GM18520 (cell line): ENCODE data around the gene ALOX12B.
"Not testable (repeated sequence)": the region's sequence is repeated elsewhere in the genome, so short reads cannot be mapped to it uniquely, and the experiment has no call there.

ENCODE experiments used
- ATAC-seq: cut with Tn5 transposase; IDR thresholded peaks from one replicate; pipeline ENCODE4 v1.9.1; 2021; ENCODE audit not compliant: unreplicated experiment

ALOX12B gene

DNA sequence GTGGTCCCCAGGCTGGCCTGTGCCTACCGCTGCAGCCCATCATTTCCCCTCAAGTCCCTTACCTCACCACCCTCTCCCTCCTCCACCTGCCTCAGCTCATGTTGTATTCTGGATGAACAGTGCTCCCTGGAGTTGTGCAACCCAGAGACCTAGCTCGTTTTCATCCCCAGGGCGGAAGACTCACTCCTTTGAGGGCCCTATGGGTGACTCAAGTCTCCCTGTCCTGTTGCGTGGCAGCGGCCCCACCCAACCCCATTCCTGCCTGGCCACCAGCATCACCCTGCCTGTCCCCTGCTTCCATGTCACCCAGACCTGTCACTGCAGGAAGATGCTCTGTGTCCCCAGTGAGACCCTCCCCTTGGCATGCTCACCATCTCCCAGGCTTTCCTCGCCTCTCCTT lies 3.3 kb downstream of the ALOX12B start:
- ATAC-seq, result no peak

DNA sequence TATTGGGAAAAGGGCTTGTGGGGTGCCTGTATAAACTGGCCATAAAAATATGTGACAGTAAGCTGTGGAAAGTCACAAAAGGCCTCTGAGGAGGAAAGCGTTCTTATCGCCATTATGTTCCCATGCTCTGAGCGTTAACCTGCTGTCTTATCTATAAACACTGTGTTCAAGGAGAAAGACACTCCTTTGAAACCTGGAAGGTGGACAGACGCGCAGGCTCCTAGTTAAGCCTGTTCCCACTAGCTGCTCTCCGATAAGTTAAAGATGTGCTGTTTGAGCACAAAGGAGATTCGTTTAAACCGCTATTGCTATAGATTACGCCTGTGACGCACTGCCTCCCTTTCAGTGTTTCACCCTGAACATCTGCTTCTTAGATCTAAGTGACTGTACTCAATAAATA lies 5.2 kb downstream of the ALOX12B start:
- no peak for ATAC-seq

DNA sequence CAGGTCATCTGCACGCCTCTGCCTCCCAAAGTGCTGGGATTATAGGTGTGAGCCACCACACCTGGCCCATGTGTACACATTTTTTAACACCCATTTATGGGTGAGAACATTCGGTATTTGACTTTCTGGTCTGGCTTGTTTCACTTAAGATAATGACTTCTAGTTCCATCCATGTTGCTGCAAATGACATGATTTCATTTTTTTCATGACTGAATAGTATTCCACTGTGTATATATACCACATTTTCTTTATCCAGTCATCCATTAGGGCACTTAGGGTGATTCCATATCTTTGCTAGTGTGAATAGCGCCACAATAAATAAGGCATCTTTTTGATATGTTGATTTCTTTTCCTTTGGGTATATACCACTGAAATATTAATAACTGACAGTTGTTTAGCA lies 5.6 kb downstream of the ALOX12B start:
- no peak for ATAC-seq

DNA sequence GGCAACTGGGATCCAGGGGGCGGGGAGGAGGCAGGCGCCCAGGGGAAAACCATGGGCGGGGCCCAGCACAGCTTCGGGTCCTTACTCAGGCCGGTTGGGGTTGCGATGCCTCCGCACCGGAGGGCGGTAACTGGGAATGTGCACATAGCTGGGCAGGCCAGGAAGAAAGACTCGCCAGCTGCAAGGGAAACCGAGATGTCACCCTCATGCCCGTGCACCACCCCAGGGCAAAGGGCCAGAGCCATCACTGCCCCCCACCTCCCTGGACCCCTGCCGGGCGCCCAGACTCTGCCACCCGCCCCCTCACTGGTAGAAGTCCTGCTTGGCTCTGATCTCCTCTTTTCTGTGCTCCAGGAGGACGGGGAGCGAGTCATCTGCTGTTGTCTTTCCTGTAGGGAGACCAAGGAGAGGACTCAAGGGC lies 6.7 kb downstream of the ALOX12B start:
- ATAC-seq, result no peak

DNA sequence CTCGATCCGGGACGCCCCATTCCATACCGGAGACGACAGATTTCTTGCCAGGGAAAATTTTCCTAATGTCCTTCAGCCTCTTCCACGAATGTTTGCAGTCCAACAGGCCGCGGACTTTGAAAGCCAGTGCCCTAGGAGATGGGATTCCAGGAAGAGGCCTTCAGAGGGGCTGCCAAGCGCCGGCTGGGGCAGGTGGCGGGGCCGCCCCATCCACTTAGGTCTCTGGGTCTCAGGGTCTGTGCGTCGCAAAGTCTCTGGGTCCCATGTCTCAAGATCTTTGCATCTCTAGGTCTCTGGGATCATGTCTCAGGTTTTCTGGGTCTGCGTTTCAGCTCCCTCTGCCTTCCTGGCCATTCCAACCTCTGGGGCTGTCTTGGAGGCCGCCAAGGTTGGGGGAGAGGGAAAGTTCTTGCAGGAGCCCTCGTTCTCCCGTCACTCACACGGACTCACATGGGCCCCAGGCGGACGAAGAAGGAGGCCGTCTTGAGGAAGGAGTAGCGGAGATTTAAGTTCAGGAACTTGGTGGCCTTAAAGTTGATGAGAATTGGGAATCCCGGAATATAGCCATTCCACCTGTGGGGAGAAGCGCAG lies 7.2 kb downstream of the ALOX12B start:
- ATAC-seq, result no peak

DNA sequence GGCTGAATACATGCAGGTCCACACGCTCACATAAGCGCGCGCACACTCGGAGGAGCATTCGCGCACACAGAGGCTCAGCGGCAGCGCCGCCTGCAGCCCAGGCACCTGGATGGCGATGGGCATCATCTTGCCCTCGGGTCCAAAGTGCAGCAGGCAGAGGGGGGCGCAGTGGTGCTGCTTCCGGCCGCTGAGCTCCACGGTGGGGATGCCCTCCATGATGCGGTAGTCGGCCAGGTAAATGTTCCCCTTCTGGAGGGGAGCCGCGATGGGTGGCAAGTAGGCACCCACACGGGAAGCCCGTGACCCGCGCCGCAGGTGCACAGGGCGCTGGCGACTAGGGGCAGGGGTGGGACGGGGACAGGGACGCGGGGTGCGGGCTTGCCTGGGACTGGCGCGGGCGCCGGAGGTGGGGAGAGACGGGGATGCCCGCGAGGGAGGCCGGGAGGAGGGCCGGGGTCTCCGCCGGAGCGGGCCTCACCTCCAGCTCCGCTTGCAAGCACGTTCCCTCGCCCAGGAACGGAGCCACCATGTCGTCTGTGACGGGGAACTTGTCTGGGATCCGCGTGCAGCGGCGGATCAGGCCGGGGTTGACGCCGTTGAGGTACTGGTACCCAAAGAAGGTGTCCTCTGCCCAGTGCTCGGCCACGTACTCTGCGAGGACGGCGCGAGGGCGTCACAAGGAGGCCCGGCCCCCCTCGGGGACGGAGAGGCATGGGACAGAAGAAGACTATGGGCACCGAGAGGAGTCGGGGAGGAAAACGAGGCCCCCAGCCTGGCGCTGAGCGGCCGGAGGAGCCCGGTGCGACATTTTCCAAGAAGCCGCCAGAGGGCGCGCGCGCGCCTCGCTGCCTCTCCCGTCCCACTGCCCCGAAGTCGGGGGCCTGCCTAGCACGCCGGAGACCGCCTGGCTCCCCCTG lies 8.0 kb downstream of the ALOX12B start:
- ATAC-seq, result no peak

DNA sequence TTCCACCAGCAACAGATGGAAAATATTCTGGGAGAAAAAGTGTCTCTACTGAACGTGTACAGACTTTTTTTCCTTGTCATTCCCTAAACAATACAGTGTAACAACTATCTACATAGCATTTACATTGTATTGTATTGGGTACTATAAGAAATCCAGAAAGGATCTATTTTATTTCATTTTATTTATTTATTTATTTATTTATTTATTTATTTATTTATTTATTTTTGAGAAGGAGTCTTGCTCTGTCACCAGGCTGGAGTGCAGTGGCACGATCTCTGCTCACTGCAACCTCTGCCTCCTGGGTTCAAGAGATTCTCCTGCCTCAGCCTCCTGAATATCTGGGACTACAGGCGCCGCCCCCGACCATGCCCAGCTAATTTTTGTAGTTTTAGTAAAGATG lies 9.6 kb downstream of the ALOX12B start:
- ATAC-seq, result not testable (repeated sequence)

DNA sequence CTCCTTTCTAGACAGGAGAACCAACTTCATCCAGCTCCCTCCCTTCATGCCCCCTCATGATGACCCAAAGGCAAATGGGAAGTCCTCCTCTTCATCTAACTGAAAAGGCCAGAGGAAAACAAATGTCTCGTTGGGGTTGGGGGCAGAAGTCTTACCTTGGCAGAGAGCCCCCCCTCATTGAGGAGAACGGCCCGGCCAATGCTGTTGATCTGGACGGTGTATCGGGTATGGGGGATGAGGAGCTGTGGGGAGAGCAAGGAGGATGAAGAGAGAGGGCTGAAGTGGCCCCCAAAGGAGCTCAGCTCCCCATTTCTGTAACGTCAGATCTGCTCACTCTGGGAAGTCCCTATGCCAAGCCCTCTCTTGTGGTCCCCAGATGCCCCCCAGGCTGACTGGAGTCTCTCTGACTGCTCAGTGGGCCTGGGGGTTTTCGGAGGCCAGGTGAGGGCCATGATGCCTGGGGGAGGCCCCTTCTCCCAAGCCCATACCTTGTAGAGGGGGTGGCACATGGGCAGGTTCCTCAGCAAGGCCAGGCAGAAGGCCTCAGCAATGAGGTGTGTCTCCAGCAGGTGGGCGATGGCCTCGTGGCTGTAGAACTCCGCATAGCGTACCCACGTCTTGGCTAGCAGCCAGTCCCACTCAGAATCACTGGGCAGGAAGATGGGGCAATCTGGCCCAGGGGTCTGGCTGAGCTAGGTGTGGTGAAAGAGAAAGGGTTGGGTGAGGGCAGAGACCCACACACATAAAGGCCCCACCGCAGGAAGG lies 10.8 kb downstream of the ALOX12B start:
- no peak for ATAC-seq

DNA sequence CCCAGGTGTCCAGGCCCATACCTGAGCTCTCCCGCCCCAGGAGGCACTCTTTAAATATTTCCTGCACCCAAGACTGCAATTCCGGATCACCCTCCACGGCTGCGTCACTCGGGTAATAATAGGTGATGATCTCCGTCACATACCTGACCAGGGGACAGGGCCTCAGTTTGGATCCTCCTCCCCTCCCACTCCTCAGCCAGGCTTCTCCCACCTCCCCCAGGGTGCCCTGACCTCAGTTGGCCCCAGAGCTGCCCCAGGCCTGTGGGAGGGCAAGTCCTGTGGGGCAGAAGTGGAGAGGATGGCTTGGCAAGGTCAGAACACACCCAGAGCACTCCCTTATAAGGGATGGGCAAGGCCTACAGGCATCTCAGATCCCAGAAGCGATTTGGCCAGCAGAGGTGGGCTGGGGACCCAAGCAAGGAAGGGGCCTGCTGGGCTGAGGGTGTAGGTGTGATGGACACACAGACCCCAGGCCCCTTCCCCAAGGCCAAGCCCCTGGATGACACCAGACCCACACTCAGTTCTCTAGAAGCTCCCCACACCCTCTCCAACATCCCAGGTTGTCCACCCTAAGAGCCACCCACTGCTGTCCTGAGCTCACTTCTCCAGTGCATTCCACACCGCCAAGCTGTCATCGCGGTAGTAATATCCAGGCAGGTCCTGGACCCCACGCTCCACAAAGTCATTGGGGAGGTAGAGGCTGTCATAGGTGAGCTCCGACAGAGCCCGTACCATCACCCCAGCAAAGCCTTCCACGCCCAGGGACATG lies 11.8 kb downstream of the ALOX12B start:
- ATAC-seq, result no peak

DNA sequence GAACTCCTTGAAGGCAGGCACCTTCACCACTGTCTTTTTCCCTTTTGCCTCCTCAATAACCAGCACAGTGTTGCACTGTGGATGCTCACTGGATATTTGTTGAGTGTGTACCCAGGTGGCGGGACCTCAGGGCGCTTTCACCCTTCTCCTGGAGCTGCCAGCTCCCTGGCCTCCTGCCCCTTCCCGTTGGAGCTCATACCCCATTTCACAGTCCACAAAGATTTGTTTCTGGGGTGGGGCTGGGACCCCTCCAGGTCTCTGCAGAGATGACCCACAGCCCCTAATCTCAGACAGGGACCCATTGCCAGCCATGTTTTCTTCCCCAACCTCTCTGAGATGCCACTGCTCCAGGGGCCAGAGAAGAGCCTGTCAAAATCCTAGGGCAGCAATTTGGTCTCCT lies 12.4 kb downstream of the ALOX12B start:
- no peak for ATAC-seq

DNA sequence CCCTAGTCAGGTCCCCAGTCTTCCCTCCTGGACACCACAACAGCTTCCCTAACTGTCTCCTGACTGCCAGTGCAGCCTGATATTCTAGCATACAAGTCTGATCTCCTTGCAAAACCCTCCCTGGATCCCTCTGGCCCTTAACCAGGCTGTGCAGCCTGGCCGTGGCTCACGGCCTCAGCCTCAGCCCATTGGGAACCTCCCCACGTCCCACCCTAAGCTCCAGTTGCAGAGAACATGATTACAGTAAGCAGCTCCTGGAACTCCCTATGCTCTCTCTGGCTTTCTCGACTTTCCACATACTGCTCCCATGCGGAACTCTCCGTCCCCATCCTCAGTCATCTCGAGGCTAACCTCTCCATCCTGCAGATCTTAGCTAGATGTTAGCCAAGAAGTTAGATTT lies 13.0 kb downstream of the ALOX12B start:
- ATAC-seq, result no peak

DNA sequence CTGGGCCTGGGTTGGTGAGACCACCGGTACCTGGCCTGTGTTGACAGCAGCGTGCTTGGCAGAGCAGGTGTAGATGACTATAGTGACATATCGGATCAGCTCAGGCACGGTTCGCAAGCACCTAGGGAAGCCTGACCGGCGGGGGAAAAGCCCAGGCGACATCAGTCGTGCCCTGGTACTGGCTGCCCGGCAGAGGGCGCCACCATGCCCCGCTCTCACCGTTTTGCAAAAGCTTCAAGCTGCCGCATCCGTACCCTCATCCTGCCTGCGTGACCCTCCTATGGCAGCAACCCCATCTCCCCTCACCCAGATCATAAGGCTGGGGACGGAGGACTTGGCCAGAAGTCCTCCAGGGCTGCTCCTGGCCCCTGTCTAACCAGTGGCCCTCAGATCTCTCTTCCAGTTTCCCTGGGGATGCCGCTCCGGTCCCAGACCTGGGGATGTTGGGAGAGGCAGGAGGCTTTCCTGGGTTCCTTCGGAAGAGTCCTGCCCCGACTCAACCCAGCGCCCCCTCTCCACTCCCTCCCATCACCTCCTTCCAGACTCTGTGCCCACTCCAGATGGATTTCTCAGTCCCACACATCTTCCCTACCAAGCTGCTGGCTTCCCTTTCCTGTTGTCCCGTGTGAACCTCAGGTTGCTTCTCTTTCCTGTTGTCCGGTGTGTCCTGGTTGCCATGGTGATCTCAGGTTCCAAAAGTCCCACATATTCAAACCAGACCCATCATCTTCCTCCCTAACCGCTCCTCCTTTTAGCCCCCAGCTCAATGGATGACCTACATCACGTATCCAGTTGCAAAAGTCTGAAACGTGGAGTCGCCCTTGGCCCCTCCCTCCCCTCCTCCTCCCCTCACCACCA lies 13.7 kb downstream of the ALOX12B start:
- ATAC-seq, result no peak

DNA sequence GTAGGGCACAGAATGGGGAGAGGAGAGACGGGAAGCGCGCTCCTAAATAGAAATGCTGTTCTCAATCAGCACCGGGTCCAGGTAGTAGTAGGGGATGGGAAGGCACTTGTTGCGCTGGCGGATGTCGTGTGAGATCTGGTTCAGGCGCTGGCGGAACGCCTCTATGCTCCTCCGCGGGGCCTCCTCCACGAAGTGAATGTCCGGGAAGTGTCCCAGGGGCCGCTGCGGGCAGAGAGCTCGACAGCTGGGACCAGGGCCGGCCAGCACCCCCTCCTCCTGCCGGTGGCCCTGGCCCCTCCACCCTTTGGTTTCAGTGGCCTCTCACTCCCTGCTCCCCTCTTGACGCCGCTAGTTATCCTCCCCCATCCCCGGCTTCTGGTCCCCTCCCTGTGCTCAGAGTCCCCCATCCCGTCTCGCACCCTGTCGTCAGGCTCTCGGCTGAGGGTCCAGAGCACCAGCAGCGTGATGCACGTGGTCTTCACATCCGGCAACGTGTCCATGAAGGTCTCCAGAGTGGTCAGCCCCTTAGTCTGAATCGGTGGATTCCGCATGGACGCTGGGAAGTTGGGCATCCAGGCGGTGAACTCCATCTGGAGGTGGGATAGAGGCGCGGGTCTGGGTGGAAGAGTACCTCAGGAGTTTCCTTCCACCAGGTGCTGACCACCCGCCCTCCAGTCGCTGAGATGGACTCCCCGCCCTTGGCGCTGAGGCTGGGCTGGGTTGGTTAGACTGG lies 14.6 kb downstream of the ALOX12B start:
- ATAC-seq, result no peak

DNA sequence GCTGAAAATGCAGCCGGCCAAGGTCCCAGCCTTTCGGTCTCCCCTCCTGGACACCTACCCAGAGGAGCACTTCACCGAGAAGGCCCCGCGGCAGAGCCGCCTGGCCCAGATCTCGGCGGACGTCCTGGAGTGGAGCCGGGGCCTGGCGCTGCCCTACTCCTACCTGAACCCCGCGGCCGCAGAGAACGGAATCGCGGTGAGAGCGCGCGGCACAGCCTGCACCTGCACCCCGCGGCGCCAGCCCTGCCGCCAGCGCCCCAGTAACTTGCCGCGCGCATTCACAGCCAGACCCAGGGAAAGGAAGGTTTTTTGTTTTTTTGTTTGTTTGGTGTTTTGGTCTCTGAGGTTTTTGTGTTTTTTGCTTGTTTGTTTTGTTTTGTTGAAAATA lies 15.2 kb downstream of the ALOX12B start:
- ATAC-seq, result no peak

DNA sequence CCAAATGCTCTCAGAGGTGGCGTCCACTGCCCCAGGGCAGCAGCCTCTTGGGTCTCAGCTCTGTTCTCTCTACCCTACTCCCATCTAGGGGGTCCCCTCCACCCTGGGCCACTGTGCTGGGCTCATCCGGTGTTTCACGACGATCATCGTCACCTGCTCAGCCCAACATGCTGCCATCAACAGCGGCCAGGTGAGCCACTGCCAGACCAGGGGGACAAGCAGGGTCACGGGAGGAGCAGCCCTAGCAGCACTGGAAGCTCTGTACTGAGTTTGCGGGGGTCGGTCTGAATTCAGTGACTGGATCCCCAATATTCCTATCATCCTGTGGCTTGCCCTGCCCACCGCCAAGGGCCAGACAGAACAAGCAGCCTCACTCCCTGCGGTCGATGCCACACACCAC lies 16.0 kb downstream of the ALOX12B start:
- ATAC-seq, result no peak

DNA sequence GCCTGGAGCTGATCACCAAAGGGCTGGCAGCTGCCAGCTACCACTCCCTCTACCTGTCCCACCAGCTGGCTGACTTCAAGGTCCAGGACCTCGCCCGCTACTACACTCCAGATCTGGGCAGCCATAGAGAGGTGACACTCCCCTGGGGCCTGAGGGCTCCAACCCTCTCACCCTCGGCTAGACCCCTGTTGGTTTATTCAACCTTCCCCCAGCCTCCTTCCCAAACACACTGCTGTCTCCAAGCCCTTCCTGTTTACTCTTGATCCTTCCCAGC lies 18.0 kb downstream of the ALOX12B start:
- ATAC-seq, result no peak

DNA sequence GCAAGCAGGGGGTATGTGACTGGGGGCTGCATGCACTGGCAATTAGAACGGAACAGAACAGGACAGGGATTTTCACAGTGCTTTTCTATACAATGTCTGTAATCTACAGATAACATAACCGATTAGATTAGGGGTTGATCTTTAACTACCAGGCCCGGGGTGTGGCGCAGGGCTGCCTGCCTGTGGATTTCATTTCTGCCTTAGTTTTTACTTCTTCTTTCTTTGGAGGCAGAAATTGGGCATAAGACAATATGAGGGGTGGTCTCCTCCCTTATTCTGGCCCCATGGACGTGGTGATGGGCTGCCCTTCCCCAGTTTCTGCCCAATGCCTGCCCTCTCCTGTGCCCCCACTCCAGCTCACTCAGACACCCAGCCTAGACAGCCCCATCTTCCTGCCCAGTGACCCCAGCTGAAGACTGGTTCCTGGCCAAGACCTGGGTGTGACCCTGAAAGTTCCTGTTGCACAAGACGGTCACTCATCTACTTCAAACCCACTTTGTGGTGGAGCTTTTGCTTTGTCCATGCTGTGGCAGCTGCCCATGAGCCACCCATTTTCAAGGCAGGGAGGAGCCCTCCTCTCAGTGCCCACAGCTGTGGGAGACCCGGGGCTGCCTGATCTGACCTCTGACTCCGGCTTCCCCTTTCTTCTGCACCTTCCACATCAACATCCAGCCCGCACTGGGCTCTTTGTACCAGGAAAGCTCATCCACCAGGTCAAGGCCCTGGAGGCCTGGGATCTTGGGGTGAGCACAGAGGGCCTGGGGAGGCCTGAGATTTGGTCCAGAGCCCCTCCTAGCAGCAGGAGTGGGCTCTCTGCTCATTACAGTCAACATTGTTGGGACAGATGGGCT lies 18.6 kb downstream of the ALOX12B start:
- ATAC-seq, result no peak

DNA sequence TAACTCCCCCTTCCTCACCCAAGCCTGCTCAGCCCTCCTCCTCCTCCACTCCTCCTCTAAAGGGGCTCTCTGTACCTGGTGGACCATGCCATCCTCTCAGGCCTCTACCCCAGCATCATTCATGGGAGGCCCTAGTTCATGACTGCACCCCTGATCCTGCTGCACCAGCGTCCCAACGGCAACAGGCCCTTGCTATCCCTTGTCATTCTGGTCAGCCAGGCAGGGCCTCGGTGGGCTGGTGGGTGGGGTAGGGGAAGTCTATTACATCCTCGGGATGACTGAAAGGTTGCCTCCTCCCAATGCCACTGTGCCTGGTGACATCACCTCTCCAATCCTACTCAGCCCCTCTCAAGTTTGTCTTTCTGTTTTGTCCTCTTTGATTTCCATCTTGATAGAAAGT lies 19.7 kb downstream of the ALOX12B start:
- ATAC-seq, result no peak
